Natural killer cell treated with Interleukin-12 subunit alpha and Interleukin-12 subunit beta and Interleukin-15 and Interleukin-18, amount 100 ng/mL, for 72 hours (primary cell): ENCODE measurements around the gene SIGLEC10. TPM values are rescaled to one million over a fixed set of nuclear protein-coding genes. Genes with fewer than 3 reads are reported as not detected.
"Not testable (repeated sequence)": the region's sequence is repeated elsewhere in the genome, so short reads cannot be mapped to it uniquely, and the experiment has no call there.

Source experiments
- ATAC-seq, 2 donors: fragments of 150-1000 bp; cut with Tn5 transposase in 1 of 2; sonication (Bioruptor Pico), chemical (Tn5 transposase) in 1 of 2; 2 replicates each; pipeline ENCODE4 v1.10.0; 2021
- DNase-seq: peaks from one replicate; pipeline ENCODE4 v3.0.0; 2022; ENCODE audit warnings: low spot score
- H3K27ac Mint-ChIP-seq, 2 donors: 1 replicate in 1 of 2; 2 replicates in 1 of 2; pipeline ENCODE4 v1.8.0; 2022; ENCODE audit warnings: mixed read lengths in 2 of 2, mild to moderate bottlenecking in 1 of 2, moderate library complexity in 1 of 2
- H3K27me3 Mint-ChIP-seq, 2 donors: 1 replicate in 1 of 2; 2 replicates in 1 of 2; pipeline ENCODE4 v1.8.0; 2022; ENCODE audit warnings: mixed read lengths in 2 of 2
- H3K36me3 Mint-ChIP-seq: one replicate; pipeline ENCODE4 v1.8.0; 2022; ENCODE audit warnings: mixed read lengths
- H3K4me1 Mint-ChIP-seq, 2 donors: 1 replicate in 1 of 2; 2 replicates in 1 of 2; pipeline ENCODE4 v1.8.0; 2022; ENCODE audit warnings: low read depth in 2 of 2, mixed read lengths in 2 of 2, mild to moderate bottlenecking in 1 of 2
- H3K4me3 Mint-ChIP-seq: one replicate; pipeline ENCODE4 v1.8.0; 2022; ENCODE audit warnings: mixed read lengths
- H3K9me3 Mint-ChIP-seq: 2 replicates; pipeline ENCODE4 v1.8.0; 2022; ENCODE audit warnings: mixed read lengths
- total RNA-seq, 2 donors: library from RNA; stranded (reverse); gene quantifications; one replicate each; pipeline ENCODE4 v1.2.3, GENCODE V29; 2022

Gene SIGLEC10
- total RNA-seq, 2 donors from 2014 or later: 0.28 to 1.5 TPM

DNA sequence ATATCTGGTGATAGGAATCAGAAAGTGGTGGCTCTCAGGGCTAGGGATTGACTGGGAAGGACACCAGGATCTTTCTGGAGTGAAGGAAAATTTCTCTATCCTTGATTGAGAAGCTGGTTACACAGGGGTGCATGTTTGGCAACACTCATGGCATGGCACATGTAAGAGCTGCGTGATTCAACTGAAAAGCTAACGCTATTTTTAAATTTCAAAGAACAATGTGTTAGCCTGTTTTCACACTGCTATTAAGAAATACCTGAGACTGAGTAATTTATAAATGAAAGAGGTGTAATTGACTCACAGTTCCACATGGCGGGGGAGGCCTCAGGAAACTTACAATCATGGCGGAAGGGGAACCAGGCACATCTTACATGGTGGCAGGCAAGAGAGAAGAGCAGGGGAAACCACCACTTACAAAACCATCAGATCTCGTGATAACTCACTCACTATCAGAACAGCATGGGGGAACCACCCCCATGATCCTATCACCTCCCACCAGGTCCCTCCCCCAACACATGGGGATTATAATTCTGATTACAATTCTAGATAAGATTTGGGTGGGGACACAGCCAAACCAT, 33.4 kb upstream of the SIGLEC10 start:
- H3K9me3 Mint-ChIP-seq: peaks cover 7% of the 10 kb centered on the region
- H3K4me1 Mint-ChIP-seq: peaks cover 19 to 34% of the 10 kb centered on the region in 2 donors
- H3K27me3 Mint-ChIP-seq: peaks cover 7 to 14% of the 10 kb centered on the region in 2 donors
- ATAC-seq (no peak), DNase-seq (no peak)
- H3K4me3 Mint-ChIP-seq: no peak overlapping the region
- peak overlapping the region in 1 of 2 donors; percentile 51 for H3K27ac Mint-ChIP-seq
- H3K36me3 Mint-ChIP-seq: peaks cover 15% of the 10 kb centered on the region

DNA sequence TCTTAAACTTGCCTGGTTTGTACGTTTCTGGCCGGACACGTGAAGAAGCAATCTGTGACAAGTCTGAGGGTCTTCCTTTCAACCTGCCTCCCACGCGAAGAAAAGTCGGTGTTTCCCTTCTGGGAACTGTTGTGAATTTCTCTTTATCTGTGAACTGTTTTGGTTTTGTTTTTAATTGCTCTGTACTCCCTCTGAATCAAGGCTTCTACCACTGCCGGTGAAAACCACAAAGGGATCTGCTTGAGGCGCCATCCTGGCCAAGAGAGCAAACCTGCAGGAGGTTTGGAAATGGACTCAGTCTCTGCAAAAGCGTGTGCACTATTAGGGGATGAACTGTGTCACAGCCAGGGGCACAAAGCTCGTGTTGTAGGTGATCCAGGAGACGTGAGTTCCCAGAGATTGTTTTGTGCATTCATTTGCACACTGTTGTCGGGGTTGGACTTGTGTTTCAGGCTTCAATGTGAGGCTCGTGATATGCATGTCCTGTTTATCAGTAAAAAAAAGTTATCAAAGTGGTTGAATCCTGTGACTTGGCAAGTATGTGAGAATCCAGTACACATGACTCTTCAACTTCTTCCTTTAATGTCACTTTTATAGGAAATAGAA, 31.1 kb upstream of the SIGLEC10 start:
- DNase-seq: peak; percentile 75
- Mint-ChIP-seq H3K9me3 (peaks cover 7% of the 10 kb centered on the region), H3K36me3 (peaks cover 15% of the 10 kb centered on the region), H3K27me3 (peaks cover 18 to 25% of the 10 kb centered on the region in 2 donors), H3K4me1 (peaks cover 19 to 32% of the 10 kb centered on the region in 2 donors), H3K27ac (peak overlapping the region; percentile 52 to 57), H3K4me3 (peak overlapping the region; percentile 65)
- ATAC-seq: peak; percentile 89 to 93

DNA sequence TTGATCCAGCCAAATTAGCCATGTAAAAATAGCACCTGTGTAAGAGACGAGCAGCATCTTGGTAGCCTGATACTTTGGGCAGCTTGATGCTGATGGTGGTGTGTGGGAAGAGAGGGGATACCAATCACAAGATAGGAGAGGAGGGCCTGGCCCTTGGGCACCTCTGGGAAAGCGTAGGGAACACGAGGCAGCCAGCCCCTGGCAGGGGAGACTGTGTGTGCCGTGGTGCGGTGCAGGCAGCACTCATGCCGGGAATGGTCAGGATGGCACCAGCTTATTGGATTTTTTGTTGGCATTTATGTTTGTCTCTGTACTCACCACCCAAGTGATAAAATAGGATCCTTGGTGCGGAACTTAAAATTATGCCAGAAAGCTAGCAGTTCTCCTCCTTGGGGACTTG, 30.6 kb upstream of the SIGLEC10 start:
- H3K27me3 Mint-ChIP-seq: peaks cover 18 to 29% of the 10 kb centered on the region in 2 donors
- DNase-seq (no peak), ATAC-seq (peak in 1 of 2 donors; percentile 36)
- peaks cover 22 to 32% of the 10 kb centered on the region in 2 donors for H3K4me1 Mint-ChIP-seq
- H3K9me3 Mint-ChIP-seq: peaks cover 7% of the 10 kb centered on the region
- H3K4me3 Mint-ChIP-seq: peak overlapping the region; percentile 65
- peak overlapping the region; percentile 52 to 57 for H3K27ac Mint-ChIP-seq
- peaks cover 15% of the 10 kb centered on the region for H3K36me3 Mint-ChIP-seq

GRCh38 chr19:51447510-51447909, 30.1 kb upstream of the SIGLEC10 start:
- DNase-seq, ATAC-seq, H3K9me3 Mint-ChIP-seq: not testable (repeated sequence)
- Mint-ChIP-seq H3K27me3 (peaks cover 18 to 34% of the 10 kb centered on the region in 2 donors), H3K36me3 (peaks cover 15% of the 10 kb centered on the region), H3K4me3 (peak overlapping the region; percentile 65), H3K4me1 (peaks cover 27 to 34% of the 10 kb centered on the region in 2 donors), H3K27ac (peak overlapping the region; percentile 52 to 57)

- Mint-ChIP-seq H3K4me1 (peaks cover 38 to 46% of the 10 kb centered on the region in 2 donors), H3K36me3 (no peaks in the 10 kb centered on the region), H3K4me3 (peak overlapping the region; percentile 73), H3K27ac (peak overlapping the region; percentile 78 to 84), H3K9me3 (no peaks in the 10 kb centered on the region), H3K27me3 (peaks cover 13 to 42% of the 10 kb centered on the region in 2 donors)
- DNase-seq: peak; percentile 94
- peak; percentile 91 for ATAC-seq
Observed at GRCh38 chr19:51441410-51442390, 24.3 kb upstream of the SIGLEC10 start.

- Mint-ChIP-seq H3K9me3 (no peaks in the 10 kb centered on the region), H3K36me3 (no peaks in the 10 kb centered on the region), H3K4me1 (peaks cover 36 to 46% of the 10 kb centered on the region in 2 donors), H3K27me3 (peaks cover 18 to 49% of the 10 kb centered on the region in 2 donors), H3K27ac (peak overlapping the region; percentile 78 to 84), H3K4me3 (peak overlapping the region; percentile 73)
- ATAC-seq (peak; percentile 54 to 57), DNase-seq (peak; percentile 71)
Observed at GRCh38 chr19:51440846-51441409, 23.5 kb upstream of the SIGLEC10 start.

GRCh38 chr19:51440052-51440451, 22.6 kb upstream of the SIGLEC10 start:
- H3K27ac Mint-ChIP-seq: peak overlapping the region; percentile 78 to 84
- no peak for DNase-seq
- peaks cover 16 to 47% of the 10 kb centered on the region in 2 donors for H3K27me3 Mint-ChIP-seq
- peak overlapping the region; percentile 73 for H3K4me3 Mint-ChIP-seq
- no peaks in the 10 kb centered on the region for H3K36me3 Mint-ChIP-seq
- no peaks in the 10 kb centered on the region for H3K9me3 Mint-ChIP-seq
- H3K4me1 Mint-ChIP-seq: peaks cover 34 to 46% of the 10 kb centered on the region in 2 donors
- ATAC-seq: no peak

GRCh38 chr19:51439021-51439465, 21.6 kb upstream of the SIGLEC10 start:
- H3K27ac Mint-ChIP-seq: no peak overlapping the region
- H3K27me3 Mint-ChIP-seq: peaks cover 17 to 41% of the 10 kb centered on the region in 2 donors
- ATAC-seq: no peak
- H3K36me3 Mint-ChIP-seq: no peaks in the 10 kb centered on the region
- no peaks in the 10 kb centered on the region for H3K9me3 Mint-ChIP-seq
- DNase-seq: no peak
- H3K4me3 Mint-ChIP-seq: no peak overlapping the region
- H3K4me1 Mint-ChIP-seq: peaks cover 34 to 46% of the 10 kb centered on the region in 2 donors

GRCh38 chr19:51434456-51434855, 17.0 kb upstream of the SIGLEC10 start:
- Mint-ChIP-seq H3K27ac (no peak overlapping the region), H3K36me3 (no peaks in the 10 kb centered on the region), H3K9me3 (no peaks in the 10 kb centered on the region), H3K4me3 (no peak overlapping the region), H3K4me1 (peaks cover 11 to 12% of the 10 kb centered on the region in 2 donors), H3K27me3 (peaks cover 24 to 45% of the 10 kb centered on the region in 2 donors)
- ATAC-seq (no peak), DNase-seq (no peak)

GRCh38 chr19:51433043-51433442, 15.6 kb upstream of the SIGLEC10 start:
- no peak for ATAC-seq

GRCh38 chr19:51431124-51431523, 13.7 kb upstream of the SIGLEC10 start:
- no peak overlapping the region for H3K4me3 Mint-ChIP-seq
- no peak overlapping the region for H3K27ac Mint-ChIP-seq
- no peaks in the 10 kb centered on the region for H3K36me3 Mint-ChIP-seq
- H3K4me1 Mint-ChIP-seq: peaks cover 0 to 2% of the 10 kb centered on the region in 2 donors
- H3K27me3 Mint-ChIP-seq: peaks cover 27 to 40% of the 10 kb centered on the region in 2 donors
- H3K9me3 Mint-ChIP-seq: no peaks in the 10 kb centered on the region
- DNase-seq (no peak), ATAC-seq (no peak)

More at GRCh38 chr19:51433043-51433442, 15.6 kb upstream of the SIGLEC10 start:
- Mint-ChIP-seq H3K4me1 (peaks cover 3 to 4% of the 10 kb centered on the region in 2 donors), H3K9me3 (no peaks in the 10 kb centered on the region), H3K4me3 (no peak overlapping the region), H3K27ac (no peak overlapping the region), H3K27me3 (peaks cover 30 to 48% of the 10 kb centered on the region in 2 donors), H3K36me3 (no peaks in the 10 kb centered on the region)
- DNase-seq: no peak

DNA sequence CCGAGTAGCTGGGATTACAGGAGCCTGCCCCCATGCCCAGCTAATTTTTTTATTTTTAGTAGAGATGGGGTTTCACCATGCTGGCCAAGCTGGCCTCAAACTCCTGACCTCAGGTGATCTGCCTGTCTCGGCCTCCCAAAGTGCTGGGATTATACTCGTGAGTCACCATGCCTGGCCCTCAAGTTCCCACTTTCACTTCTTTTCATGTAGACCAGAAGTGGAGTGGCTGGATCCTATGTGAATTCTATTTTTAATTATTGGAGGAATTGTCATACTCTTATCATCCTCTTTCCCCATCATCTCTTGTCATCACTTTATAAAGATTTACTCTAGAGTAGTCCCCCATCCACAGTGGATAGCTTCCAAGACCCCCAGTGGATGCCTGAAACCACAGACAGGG, 12.8 kb upstream of the SIGLEC10 start:
- Mint-ChIP-seq H3K27ac (no peak overlapping the region), H3K4me3 (no peak overlapping the region), H3K27me3 (peaks cover 26 to 32% of the 10 kb centered on the region in 2 donors), H3K9me3 (no peaks in the 10 kb centered on the region), H3K36me3 (no peaks in the 10 kb centered on the region), H3K4me1 (peaks cover 0 to 2% of the 10 kb centered on the region in 2 donors)
- no peak for DNase-seq
- no peak for ATAC-seq

- Mint-ChIP-seq H3K27me3 (peaks cover 22 to 26% of the 10 kb centered on the region in 2 donors), H3K4me1 (peaks cover under 1 to 2% of the 10 kb centered on the region in 2 donors), H3K9me3 (no peaks in the 10 kb centered on the region), H3K4me3 (no peak overlapping the region), H3K27ac (no peak overlapping the region), H3K36me3 (no peaks in the 10 kb centered on the region)
- ATAC-seq (no peak), DNase-seq (no peak)
Observed at GRCh38 chr19:51427201-51427600, 9.8 kb upstream of the SIGLEC10 start.
